Measurements from ENCODE around the gene MAP7D2.

MAP7D2 gene

DNA sequence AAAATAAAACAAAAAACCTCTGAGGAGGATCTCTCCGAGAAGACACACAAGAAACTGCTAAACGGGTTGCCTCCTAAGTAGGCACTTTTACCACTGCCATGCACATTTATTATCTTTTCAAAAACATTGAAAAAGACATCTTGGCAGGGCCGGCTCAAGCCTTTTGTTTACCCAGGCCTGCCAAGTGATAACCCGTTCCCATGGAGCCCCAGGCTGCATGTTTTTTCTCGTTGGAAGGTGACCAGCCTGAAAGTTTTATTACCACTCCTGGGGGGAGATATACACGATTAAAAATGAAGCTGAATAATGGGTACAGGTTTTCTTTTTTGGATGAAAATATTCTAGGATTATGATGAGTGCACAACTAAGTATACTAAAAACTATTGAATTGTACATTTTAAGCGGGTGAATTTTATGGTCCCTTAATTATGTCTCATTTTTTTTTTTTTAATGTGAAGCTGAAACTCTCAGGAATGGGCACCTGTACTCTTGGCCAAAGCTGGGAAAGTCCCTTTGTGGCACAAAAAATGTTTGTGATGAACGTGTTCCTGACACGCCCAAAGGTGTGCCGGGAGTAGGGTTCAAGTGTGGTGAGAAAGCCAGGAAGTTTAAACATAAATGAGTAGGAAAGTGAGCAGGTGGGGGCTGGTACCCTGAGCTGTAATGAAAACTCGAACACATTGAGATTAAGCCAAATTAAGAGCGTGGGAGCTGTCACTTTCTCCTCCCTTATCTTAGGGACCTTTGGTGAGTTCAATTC is 1.5 kb upstream of the MAP7D2 start:
- DNase-seq (ENCODE audit: extremely low spot score, insufficient read length, low read depth), result no peak
- no peak for FAIRE-seq

- FAIRE-seq, result no peak
These were observed 575 bp downstream of the MAP7D2 start for GRCh38 chrX:20116087-20116576.

DNA sequence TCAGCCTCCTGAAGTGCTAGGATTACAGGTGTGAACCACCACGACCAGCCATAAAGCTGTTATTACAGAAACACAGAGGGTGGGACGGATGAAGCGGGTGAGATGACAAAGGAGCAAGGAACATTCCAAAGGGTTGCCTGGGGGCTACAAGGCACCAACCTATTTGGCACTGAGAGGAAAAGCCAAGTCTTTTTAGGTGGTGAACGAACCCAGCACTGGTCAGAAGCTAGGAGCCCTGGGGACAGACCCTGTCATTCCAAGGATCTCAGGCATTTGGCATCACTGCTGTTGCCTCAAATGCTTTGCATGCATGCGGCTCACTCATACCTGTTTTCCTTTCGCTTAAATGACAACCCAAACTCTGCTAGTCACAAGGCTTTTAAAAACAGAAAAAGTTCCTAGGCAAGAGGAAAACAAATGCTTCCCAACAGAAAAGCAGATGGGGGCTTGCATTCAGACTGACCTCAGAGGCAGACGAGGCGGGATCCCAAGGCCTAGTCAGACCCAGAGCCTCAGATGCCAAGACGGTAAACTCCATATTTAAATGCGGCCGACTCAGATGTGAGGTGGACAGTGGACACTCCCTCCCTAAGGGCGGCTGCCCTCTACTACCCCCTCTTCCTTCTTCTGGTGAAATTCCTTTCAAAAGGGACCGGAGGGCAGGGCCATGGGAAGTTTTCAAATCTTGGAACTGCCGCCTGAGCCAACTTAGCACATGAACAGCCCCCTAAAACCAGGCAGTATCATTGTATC is 4.5 kb downstream of the MAP7D2 start:
- DNase-seq (ENCODE audit: extremely low spot score, insufficient read length, low read depth), result no peak

More at GRCh38 chrX:20116087-20116576, 575 bp downstream of the MAP7D2 start:
- no peak for DNase-seq (ENCODE audit: extremely low spot score, insufficient read length, low read depth)

GRCh38 chrX:20111271-20111670 is 5.4 kb downstream of the MAP7D2 start:
- FAIRE-seq, result no peak
- no peak for DNase-seq (ENCODE audit: extremely low spot score, insufficient read length, low read depth)

More for the DNA sequence above, 4.5 kb downstream of the MAP7D2 start:
- no peak for FAIRE-seq

GRCh38 chrX:20101934-20102581 is 14.6 kb downstream of the MAP7D2 start:
- FAIRE-seq, result no peak
- DNase-seq (ENCODE audit: extremely low spot score, insufficient read length, low read depth), result no peak

GRCh38 chrX:20091499-20091898 is 25.2 kb downstream of the MAP7D2 start:
- no peak for DNase-seq (ENCODE audit: extremely low spot score, insufficient read length, low read depth)

GRCh38 chrX:20089845-20090244 is 26.9 kb downstream of the MAP7D2 start:
- DNase-seq (ENCODE audit: extremely low spot score, insufficient read length, low read depth) (no peak), FAIRE-seq (no peak)

More at GRCh38 chrX:20091499-20091898, 25.2 kb downstream of the MAP7D2 start:
- no peak for FAIRE-seq

GRCh38 chrX:20080277-20080676 is 36.4 kb downstream of the MAP7D2 start:
- no peak for DNase-seq (ENCODE audit: extremely low spot score, insufficient read length, low read depth)
- FAIRE-seq, result no peak

DNA sequence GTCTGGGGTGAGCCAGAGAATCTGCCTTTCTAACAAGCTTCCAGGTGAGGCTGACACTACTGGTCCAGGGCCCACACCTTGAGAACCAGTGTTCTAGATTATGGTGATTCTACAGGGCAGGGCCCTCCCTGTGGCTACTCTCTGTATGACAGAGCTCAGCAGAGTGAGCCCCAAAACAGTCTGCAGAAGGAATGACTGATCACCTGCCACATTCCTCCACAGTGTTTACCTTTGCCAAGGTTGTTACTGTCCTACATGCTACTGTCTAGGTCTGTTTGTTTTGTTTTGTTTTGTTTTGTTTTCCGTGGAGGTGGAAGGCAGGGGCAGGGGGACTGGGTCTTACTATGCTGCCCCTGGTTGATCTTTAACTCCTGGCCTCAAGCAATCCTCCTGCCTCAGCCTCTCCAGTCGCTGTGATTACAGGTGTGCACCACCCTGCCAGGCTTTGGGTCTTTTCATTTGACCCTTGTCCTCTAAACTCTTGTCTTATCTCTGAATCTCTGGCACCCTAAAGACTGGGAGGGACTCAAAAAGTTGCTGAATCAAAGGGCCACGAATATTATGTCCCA is 45.1 kb downstream of the MAP7D2 start:
- FAIRE-seq (no peak), DNase-seq (ENCODE audit: extremely low spot score, insufficient read length, low read depth) (no peak)

DNA sequence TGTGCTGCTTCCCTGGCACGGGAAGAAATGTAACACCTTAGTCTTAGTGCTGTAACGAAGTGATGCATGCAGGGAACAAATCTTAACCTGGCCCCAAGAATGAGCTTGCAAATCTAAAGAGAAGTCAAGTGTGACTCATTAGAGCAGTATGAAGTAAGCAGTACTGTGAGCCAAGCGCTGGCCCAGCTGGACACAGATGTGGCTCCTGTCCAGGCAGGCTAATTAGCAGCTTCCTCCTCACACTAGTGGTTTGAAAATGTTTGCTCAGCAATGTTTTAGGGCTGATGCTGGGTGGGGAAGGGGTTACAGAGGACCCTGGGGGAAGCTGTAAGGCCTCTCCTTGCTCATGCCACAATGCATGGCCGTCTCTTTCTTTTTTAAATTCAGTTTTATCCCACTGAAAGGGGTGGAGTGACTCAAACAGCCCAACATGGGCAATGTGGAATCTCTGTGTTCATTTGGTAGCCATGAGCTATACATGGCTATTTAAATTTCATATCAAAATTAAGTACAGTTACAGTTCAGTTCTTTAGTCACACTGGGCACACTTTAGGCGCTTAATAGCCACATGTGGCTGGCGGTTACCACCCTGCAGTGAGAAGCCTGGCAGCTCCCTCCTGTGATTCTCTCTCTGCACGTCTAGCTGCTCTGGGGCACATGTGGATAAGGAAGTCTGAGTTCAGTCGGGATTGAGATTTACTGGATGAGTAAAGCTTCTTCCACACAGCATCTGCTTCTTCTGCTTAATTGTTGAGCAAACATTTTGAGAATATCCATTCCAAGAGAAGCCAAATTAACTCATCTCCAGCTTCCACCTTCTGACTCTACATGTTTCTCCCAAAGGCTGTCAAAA is 48.8 kb downstream of the MAP7D2 start:
- FAIRE-seq (no peak), DNase-seq (ENCODE audit: extremely low spot score, insufficient read length, low read depth) (no peak)

DNA sequence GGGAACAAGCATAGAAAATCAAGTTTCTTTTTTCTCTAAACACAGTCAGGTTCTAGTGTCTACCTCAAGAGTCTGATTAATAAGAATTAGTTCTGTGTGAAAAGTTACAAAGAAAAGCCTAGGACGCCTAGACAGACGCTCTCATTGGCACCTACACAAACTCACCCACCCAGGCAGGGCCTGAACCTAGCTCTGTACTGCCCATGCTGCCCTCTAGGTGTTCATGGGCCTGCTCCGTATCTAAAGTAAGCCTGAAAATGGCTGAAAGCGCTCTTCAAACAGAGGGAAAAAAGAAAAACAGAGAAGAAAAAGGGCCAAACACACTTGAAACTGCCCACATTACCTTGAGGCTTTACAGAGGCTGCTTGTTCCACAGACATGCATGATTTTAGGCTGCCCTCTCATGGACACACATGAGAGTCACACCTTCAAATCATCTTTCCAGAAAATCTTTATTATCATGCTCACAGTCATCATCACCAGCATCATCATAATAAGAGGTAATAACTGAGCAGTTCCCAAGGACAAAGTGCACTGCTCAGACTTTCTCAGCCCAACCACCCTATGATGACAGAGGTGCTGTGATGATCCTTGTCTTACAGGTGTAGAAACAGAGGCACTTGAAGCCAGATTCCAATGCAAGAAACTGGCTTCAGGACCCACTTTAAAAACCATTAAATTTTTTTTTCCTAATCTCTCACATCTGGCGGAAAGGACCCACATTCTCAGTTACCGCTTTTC is 49.6 kb downstream of the MAP7D2 start:
- DNase-seq (ENCODE audit: extremely low spot score, insufficient read length, low read depth) (peak; percentile 12), FAIRE-seq (peak; percentile 86)

GRCh38 chrX:20063716-20064351 is 52.9 kb downstream of the MAP7D2 start:
- DNase-seq (ENCODE audit: extremely low spot score, insufficient read length, low read depth) (no peak), FAIRE-seq (no peak)

GRCh38 chrX:20063153-20063552 is 53.6 kb downstream of the MAP7D2 start:
- DNase-seq (ENCODE audit: extremely low spot score, insufficient read length, low read depth), result no peak
- no peak for FAIRE-seq

- peak; percentile 26 for FAIRE-seq
- no peak for DNase-seq (ENCODE audit: extremely low spot score, insufficient read length, low read depth)
These were observed 54.9 kb downstream of the MAP7D2 start for GRCh38 chrX:20061855-20062254.

GRCh38 chrX:20060961-20061748 is 55.6 kb downstream of the MAP7D2 start:
- DNase-seq (ENCODE audit: extremely low spot score, insufficient read length, low read depth), result no peak
- FAIRE-seq, result peak; percentile 82

- DNase-seq (ENCODE audit: extremely low spot score, insufficient read length, low read depth), result no peak
- no peak for FAIRE-seq
These were observed 57.1 kb downstream of the MAP7D2 start for GRCh38 chrX:20059467-20060128.

GRCh38 chrX:20057479-20057878 is 59.2 kb downstream of the MAP7D2 start:
- FAIRE-seq, result no peak

More at GRCh38 chrX:20057479-20057878, 59.2 kb downstream of the MAP7D2 start:
- no peak for DNase-seq (ENCODE audit: extremely low spot score, insufficient read length, low read depth)
